ENCODE data around the gene SUMF1.

Gene SUMF1

DNA sequence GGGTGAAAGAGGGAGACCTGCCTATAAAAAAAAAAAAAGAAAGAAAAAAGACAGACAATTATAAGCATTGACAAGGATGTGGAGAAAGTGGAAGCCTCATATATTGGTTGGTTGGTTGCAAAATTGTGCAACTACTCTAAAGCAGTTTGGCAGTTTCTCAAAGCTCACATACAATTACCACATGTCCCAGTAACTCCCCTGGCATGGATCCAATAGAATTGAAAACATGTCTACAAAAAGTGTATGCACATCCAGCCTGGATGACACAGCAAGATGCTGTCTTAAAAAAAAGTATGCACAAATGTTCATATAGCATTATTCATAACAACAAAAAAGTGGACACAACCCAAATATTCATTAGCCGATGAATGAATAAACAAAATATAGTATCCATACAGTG lies 144.4 kb downstream of the SUMF1 start (continued):
- TF ChIP-seq, protein P1, sequence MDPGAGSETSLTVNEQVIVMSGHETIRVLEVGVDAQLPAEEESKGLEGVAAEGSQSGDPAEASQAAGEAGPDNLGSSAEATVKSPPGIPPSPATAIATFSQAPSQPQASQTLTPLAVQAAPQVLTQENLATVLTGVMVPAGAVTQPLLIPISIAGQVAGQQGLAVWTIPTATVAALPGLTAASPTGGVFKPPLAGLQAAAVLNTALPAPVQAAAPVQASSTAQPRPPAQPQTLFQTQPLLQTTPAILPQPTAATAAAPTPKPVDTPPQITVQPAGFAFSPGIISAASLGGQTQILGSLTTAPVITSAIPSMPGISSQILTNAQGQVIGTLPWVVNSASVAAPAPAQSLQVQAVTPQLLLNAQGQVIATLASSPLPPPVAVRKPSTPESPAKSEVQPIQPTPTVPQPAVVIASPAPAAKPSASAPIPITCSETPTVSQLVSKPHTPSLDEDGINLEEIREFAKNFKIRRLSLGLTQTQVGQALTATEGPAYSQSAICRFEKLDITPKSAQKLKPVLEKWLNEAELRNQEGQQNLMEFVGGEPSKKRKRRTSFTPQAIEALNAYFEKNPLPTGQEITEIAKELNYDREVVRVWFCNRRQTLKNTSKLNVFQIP (CRISPR knock-in tag; IDR thresholded peaks at IDR 0.05; ENCODE audit: borderline replicate concordance, low read depth), result no peak
- no peak for TF ChIP-seq ESRRG (CRISPR knock-in tag; IDR thresholded peaks at IDR 0.05)
- TF ChIP-seq CSDC2 (CRISPR knock-in tag; IDR thresholded peaks at IDR 0.05), result no peak
- TF ChIP-seq TSHZ2 (CRISPR knock-in tag; IDR thresholded peaks at IDR 0.05), result no peak
- TF ChIP-seq RARB (CRISPR knock-in tag; IDR thresholded peaks at IDR 0.05), result no peak
- no peak for TF ChIP-seq ZFP3 (CRISPR knock-in tag; IDR thresholded peaks at IDR 0.05)
- TF ChIP-seq TCF4 (CRISPR knock-in tag; IDR thresholded peaks at IDR 0.05; ENCODE audit: borderline replicate concordance), result no peak
- no peak for TF ChIP-seq OSR1 (CRISPR knock-in tag; IDR thresholded peaks at IDR 0.05)
- no peak for TF ChIP-seq PPARA (CRISPR knock-in tag; IDR thresholded peaks at IDR 0.05; ENCODE audit: borderline replicate concordance)
- no peak for TF ChIP-seq ZC3H10 (CRISPR knock-in tag; IDR thresholded peaks at IDR 0.05)
- no peak for TF ChIP-seq ZFP30 (CRISPR knock-in tag; IDR thresholded peaks at IDR 0.05)
- no peak for TF ChIP-seq ZNF565 (CRISPR knock-in tag; conservative IDR thresholded peaks at IDR 0.05; ENCODE audit: low read depth)

GRCh38 chr3:4321732-4322131 lies 145.3 kb downstream of the SUMF1 start:
- TF ChIP-seq BACH2 (CRISPR knock-in tag; IDR thresholded peaks at IDR 0.05; ENCODE audit: borderline replicate concordance) (no peak), ZNF565 (CRISPR knock-in tag; conservative IDR thresholded peaks at IDR 0.05; ENCODE audit: low read depth) (no peak), ZC3H10 (CRISPR knock-in tag; IDR thresholded peaks at IDR 0.05) (no peak), CSDC2 (CRISPR knock-in tag; IDR thresholded peaks at IDR 0.05) (no peak), ARNTL (CRISPR knock-in tag; IDR thresholded peaks at IDR 0.05; ENCODE audit: borderline replicate concordance, low read depth) (no peak), ZFP30 (CRISPR knock-in tag; IDR thresholded peaks at IDR 0.05) (no peak), TOX (CRISPR knock-in tag; IDR thresholded peaks at IDR 0.05; ENCODE audit: borderline replicate concordance) (no peak), ZNF70 (CRISPR knock-in tag; IDR thresholded peaks at IDR 0.05) (no peak), RARB (CRISPR knock-in tag; IDR thresholded peaks at IDR 0.05) (no peak), ZNF8 (CRISPR knock-in tag; IDR thresholded peaks at IDR 0.05) (no peak)
- TF ChIP-seq, protein P2, sequence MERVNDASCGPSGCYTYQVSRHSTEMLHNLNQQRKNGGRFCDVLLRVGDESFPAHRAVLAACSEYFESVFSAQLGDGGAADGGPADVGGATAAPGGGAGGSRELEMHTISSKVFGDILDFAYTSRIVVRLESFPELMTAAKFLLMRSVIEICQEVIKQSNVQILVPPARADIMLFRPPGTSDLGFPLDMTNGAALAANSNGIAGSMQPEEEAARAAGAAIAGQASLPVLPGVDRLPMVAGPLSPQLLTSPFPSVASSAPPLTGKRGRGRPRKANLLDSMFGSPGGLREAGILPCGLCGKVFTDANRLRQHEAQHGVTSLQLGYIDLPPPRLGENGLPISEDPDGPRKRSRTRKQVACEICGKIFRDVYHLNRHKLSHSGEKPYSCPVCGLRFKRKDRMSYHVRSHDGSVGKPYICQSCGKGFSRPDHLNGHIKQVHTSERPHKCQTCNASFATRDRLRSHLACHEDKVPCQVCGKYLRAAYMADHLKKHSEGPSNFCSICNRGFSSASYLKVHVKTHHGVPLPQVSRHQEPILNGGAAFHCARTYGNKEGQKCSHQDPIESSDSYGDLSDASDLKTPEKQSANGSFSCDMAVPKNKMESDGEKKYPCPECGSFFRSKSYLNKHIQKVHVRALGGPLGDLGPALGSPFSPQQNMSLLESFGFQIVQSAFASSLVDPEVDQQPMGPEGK (CRISPR knock-in tag; IDR thresholded peaks at IDR 0.05; ENCODE audit: borderline replicate concordance), result no peak
- no peak for ATAC-seq

DNA sequence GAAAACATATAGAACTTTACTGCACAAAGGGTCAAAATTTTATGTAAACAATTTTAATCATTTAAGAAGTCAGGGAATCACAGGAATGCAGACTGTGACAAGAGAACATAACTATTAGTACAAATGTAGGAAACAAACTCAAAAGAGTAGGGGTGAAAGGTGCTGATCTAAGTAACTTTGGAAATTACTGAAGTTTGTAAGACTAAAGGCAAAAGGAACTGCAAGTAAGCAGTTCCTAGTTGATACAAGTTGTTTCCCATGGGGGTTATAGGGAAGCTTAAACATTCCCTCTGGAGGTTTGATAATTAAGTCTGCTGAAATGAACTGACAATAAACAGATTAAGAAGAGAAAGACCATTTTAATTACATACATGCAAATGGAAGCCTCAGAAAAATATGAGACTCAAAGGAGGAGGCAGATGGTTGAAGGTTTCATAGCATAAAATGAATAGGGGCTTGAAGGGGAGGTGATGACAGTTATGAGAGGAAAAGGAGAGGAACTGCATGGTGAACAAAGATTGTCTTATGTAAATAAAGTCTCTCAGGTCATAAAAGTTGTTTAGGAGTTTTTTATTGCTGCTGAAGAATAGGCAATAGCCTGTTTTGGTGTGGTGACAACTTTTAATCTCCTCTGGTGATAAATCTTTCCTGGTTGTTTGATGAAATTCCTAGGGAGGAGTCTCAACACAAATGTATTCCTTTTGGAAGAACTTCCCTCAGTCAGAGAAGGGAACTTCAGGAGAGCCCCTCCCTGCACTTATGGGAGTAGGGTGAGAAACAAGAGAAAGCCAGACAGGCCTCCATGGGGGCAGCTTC lies 146.8 kb downstream of the SUMF1 start:
- ATAC-seq, result no peak
- TF ChIP-seq ISL1 (CRISPR knock-in tag; IDR thresholded peaks at IDR 0.05) (no peak), TSHZ2 (CRISPR knock-in tag; IDR thresholded peaks at IDR 0.05) (no peak), BACH2 (CRISPR knock-in tag; IDR thresholded peaks at IDR 0.05; ENCODE audit: borderline replicate concordance) (no peak), PPARA (CRISPR knock-in tag; IDR thresholded peaks at IDR 0.05; ENCODE audit: borderline replicate concordance) (no peak), ZFP3 (CRISPR knock-in tag; IDR thresholded peaks at IDR 0.05) (no peak), GLIS3 (CRISPR knock-in tag; IDR thresholded peaks at IDR 0.05) (no peak), ZFP30 (CRISPR knock-in tag; IDR thresholded peaks at IDR 0.05) (no peak), RARB (CRISPR knock-in tag; IDR thresholded peaks at IDR 0.05) (no peak), OSR1 (CRISPR knock-in tag; IDR thresholded peaks at IDR 0.05) (no peak)
- TF ChIP-seq, protein P3, sequence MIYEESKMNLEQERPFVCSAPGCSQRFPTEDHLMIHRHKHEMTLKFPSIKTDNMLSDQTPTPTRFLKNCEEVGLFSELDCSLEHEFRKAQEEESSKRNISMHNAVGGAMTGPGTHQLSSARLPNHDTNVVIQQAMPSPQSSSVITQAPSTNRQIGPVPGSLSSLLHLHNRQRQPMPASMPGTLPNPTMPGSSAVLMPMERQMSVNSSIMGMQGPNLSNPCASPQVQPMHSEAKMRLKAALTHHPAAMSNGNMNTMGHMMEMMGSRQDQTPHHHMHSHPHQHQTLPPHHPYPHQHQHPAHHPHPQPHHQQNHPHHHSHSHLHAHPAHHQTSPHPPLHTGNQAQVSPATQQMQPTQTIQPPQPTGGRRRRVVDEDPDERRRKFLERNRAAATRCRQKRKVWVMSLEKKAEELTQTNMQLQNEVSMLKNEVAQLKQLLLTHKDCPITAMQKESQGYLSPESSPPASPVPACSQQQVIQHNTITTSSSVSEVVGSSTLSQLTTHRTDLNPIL (CRISPR knock-in tag; IDR thresholded peaks at IDR 0.05; ENCODE audit: low read depth), result no peak
- TF ChIP-seq, protein P1 (CRISPR knock-in tag; IDR thresholded peaks at IDR 0.05; ENCODE audit: borderline replicate concordance, low read depth), result no peak
